ENCODE results near the gene RBKS. TPM values are rescaled to one million over a fixed set of nuclear protein-coding genes. Genes with fewer than 3 reads are reported as not detected.

RBKS gene
- total RNA-seq, 1 donor from 2014 or later: 0.79 TPM

GRCh38 chr2:27854229-27854862, 35.8 kb downstream of the RBKS start:
- Mint-ChIP-seq H3K4me1 (no peaks in the 10 kb centered on the region), H3K36me3 (ENCODE audit: low read depth) (no peaks in the 10 kb centered on the region), H3K27ac (ENCODE audit: unreplicated experiment) (no peak overlapping the region), H3K9me3 (peaks cover 15% of the 10 kb centered on the region), H3K4me3 (no peak overlapping the region), H3K27me3 (ENCODE audit: low read depth) (no peaks in the 10 kb centered on the region)
- DNase-seq (ENCODE audit: low read depth, low spot score): no peak
- no peak for TF ChIP-seq CTCF (conservative IDR thresholded peaks at IDR 0.05)

- Mint-ChIP-seq H3K4me3 (no peak overlapping the region), H3K9me3 (peaks cover 11% of the 10 kb centered on the region), H3K27ac (ENCODE audit: unreplicated experiment) (no peak overlapping the region)
These were observed 37.5 kb downstream of the RBKS start for GRCh38 chr2:27852691-27853090.

GRCh38 chr2:27849558-27850205, 40.5 kb downstream of the RBKS start:
- H3K9me3 Mint-ChIP-seq: no peaks in the 10 kb centered on the region
- H3K4me1 Mint-ChIP-seq: no peaks in the 10 kb centered on the region
- no peak overlapping the region for H3K27ac Mint-ChIP-seq (ENCODE audit: unreplicated experiment)
- H3K4me3 Mint-ChIP-seq: no peak overlapping the region
- TF ChIP-seq CTCF (conservative IDR thresholded peaks at IDR 0.05): no peak
- no peak for DNase-seq (ENCODE audit: low read depth, low spot score)
- H3K36me3 Mint-ChIP-seq (ENCODE audit: low read depth): no peaks in the 10 kb centered on the region
- H3K27me3 Mint-ChIP-seq (ENCODE audit: low read depth): no peaks in the 10 kb centered on the region

More at GRCh38 chr2:27852691-27853090, 37.5 kb downstream of the RBKS start:
- no peak for TF ChIP-seq CTCF (conservative IDR thresholded peaks at IDR 0.05)
- no peak for DNase-seq (ENCODE audit: low read depth, low spot score)
- Mint-ChIP-seq H3K4me1 (no peaks in the 10 kb centered on the region), H3K27me3 (ENCODE audit: low read depth) (no peaks in the 10 kb centered on the region), H3K36me3 (ENCODE audit: low read depth) (no peaks in the 10 kb centered on the region)

GRCh38 chr2:27847333-27847732, 42.9 kb downstream of the RBKS start:
- H3K27me3 Mint-ChIP-seq (ENCODE audit: low read depth): no peaks in the 10 kb centered on the region
- H3K4me3 Mint-ChIP-seq: no peak overlapping the region
- H3K4me1 Mint-ChIP-seq: no peaks in the 10 kb centered on the region
- no peaks in the 10 kb centered on the region for H3K9me3 Mint-ChIP-seq
- no peak overlapping the region for H3K27ac Mint-ChIP-seq (ENCODE audit: unreplicated experiment)
- DNase-seq (ENCODE audit: low read depth, low spot score): no peak
- H3K36me3 Mint-ChIP-seq (ENCODE audit: low read depth): no peaks in the 10 kb centered on the region
- TF ChIP-seq CTCF (conservative IDR thresholded peaks at IDR 0.05): no peak

- no peaks in the 10 kb centered on the region for H3K9me3 Mint-ChIP-seq
These were observed 45.3 kb downstream of the RBKS start for GRCh38 chr2:27844821-27845255.

More at GRCh38 chr2:27844821-27845255, 45.3 kb downstream of the RBKS start:
- H3K27me3 Mint-ChIP-seq (ENCODE audit: low read depth): no peaks in the 10 kb centered on the region
- no peak overlapping the region for H3K27ac Mint-ChIP-seq (ENCODE audit: unreplicated experiment)
- no peak for DNase-seq (ENCODE audit: low read depth, low spot score)
- no peak overlapping the region for H3K4me3 Mint-ChIP-seq
- TF ChIP-seq CTCF (conservative IDR thresholded peaks at IDR 0.05): no peak
- H3K4me1 Mint-ChIP-seq: no peaks in the 10 kb centered on the region
- H3K36me3 Mint-ChIP-seq (ENCODE audit: low read depth): no peaks in the 10 kb centered on the region

Data from neural crest cell (in vitro differentiated cells).